BLaER1 (cell line): ENCODE results near the gene SFMBT2.
"Not testable (repeated sequence)": the region's sequence is repeated elsewhere in the genome, so short reads cannot be mapped to it uniquely, and the experiment has no call there.

Source experiments
- H3K27ac ChIP-seq: shearing (Covaris generic); formaldehyde crosslinking; 2 replicates; pipeline ENCODE4 v1.8.1; 2022
- H3K27me3 ChIP-seq: shearing (Covaris generic); formaldehyde crosslinking; 2 replicates; pipeline ENCODE4 v1.8.1; 2022
- H3K36me3 ChIP-seq: shearing (Covaris generic); formaldehyde crosslinking; 2 replicates; pipeline ENCODE4 v1.8.1; 2022
- H3K4me1 ChIP-seq: shearing (Covaris generic); formaldehyde crosslinking; 2 replicates; pipeline ENCODE4 v1.8.1; 2022
- H3K4me2 ChIP-seq: shearing (Covaris generic); formaldehyde crosslinking; 2 replicates; pipeline ENCODE4 v1.8.1; 2022
- H3K4me3 ChIP-seq: shearing (Covaris generic); formaldehyde crosslinking; 2 replicates; pipeline ENCODE4 v1.8.1; 2022
- H3K9ac ChIP-seq: shearing (Covaris generic); formaldehyde crosslinking; 2 replicates; pipeline ENCODE4 v1.8.1; 2022
- H3K9me3 ChIP-seq: shearing (Covaris generic); formaldehyde crosslinking; 2 replicates; pipeline ENCODE4 v1.8.1; 2022
- H4K20me1 ChIP-seq: shearing (Covaris generic); formaldehyde crosslinking; 2 replicates; pipeline ENCODE4 v1.8.1; 2022
- Cebpa-rat ChIP-seq: shearing (Covaris generic); IDR thresholded peaks from 2 replicates; pipeline ENCODE4 v1.8.1; 2022

SFMBT2 gene

DNA sequence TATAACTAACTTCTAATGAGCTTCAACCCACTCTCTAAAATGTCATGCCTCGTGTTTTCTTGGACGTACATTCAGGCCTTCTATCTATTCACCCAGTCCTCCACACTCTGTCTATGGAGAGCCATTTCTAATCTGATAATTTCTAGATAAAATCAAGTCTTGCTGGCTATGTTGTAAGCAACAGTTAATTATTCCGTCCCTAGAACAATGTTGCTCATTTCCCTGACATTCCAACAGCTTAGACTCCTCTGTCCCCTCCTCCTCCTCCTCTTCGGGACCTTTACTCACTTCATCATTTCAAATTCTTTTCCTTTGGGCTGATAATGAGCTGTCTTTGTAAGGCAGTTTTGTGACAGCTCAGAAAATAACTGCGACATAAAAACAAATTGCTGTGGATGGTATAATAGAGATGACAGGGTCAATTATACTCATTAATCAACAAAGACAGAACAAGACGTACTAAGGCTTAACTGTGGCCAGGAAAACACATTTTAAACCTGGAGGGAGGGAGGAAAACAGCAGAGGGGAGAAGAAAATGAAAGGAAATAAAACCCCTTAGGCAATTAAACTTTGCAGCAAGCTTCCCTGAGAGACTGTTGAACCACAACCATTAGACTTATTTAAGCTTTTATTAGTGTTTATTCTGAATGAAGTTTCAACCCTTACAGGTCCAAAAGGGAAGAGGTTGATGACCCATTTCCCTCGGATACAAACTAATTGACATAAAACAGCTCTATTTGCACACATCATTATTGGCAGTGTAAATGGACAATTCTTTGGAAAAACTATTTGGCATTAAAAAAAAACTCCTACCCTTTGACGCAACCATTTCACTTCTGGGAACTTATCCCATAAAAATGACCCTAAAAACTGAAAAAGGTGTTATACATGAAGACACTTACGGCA lies 179.1 kb downstream of the SFMBT2 start:
- Histone ChIP-seq H3K9me3 (peaks cover 5% of the 10 kb centered on the region; the same call in 1 of the 2 replicates), H3K9ac (no peak overlapping the region), H3K4me1 (no peaks in the 10 kb centered on the region), H4K20me1 (0 out of 2 replicates have a peak, but pooled peaks cover 7% of the 10 kb centered on the region), H3K27me3 (no peaks in the 10 kb centered on the region), H3K36me3 (peaks cover 92% of the 10 kb centered on the region), H3K4me3 (no peak overlapping the region), H3K4me2 (no peak overlapping the region), H3K27ac (no peak overlapping the region)
- TF ChIP-seq Cebpa-rat: no peak

DNA sequence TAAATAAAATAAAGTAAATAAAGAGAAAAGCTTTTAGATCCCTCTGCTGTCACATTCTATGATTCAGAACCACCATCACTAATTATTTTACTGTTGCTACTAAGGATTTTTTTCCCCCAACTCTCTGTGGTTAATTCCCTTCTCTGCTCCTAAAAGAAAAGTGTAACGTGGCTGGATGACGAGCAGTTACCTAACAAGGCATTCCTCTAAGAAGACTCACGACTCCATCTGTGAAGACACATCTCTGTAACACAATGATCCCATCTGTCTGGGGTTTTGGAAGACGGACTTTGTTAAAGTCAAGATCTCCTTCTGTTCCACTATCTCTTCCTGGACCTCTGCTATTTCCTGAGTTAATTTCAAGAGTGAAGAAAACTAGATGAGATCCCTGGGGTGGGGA lies 179.9 kb downstream of the SFMBT2 start:
- no peak overlapping the region for H3K27ac ChIP-seq
- H3K4me1 ChIP-seq: no peaks in the 10 kb centered on the region
- 0 out of 2 replicates have a peak, but pooled peaks cover 7% of the 10 kb centered on the region for H4K20me1 ChIP-seq
- H3K36me3 ChIP-seq: peaks cover 93% of the 10 kb centered on the region
- H3K4me3 ChIP-seq: no peak overlapping the region
- no peak for TF ChIP-seq Cebpa-rat
- H3K9ac ChIP-seq: no peak overlapping the region
- no peak overlapping the region for H3K4me2 ChIP-seq
- H3K27me3 ChIP-seq: no peaks in the 10 kb centered on the region
- peaks cover 13% of the 10 kb centered on the region for H3K9me3 ChIP-seq

DNA sequence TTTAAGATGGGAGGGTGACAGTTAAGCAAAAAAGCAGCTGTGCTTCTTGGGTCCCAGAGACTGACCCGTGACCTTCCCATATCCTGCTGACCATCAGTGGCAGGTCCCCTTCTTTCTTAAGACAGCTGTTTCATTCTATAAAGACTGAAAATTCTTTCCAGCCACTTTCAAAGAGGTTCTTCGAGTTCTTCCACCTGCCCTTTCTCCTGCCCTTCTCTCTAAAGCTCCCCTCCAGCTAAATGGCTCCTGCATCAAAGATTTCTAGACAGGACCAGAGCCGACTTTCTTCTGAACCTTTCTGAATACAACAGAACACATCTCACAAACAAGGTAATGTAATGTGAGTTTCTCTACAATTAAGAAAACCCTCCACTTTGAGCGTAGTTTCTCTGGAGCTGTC lies 180.8 kb downstream of the SFMBT2 start:
- peaks cover 22% of the 10 kb centered on the region for H3K9me3 ChIP-seq
- H3K27ac ChIP-seq: no peak overlapping the region
- H4K20me1 ChIP-seq: 0 out of 2 replicates have a peak, but pooled peaks cover 7% of the 10 kb centered on the region
- H3K4me1 ChIP-seq: no peaks in the 10 kb centered on the region
- TF ChIP-seq Cebpa-rat: no peak
- no peak overlapping the region for H3K4me2 ChIP-seq
- no peak overlapping the region for H3K9ac ChIP-seq
- H3K27me3 ChIP-seq: no peaks in the 10 kb centered on the region
- H3K4me3 ChIP-seq: no peak overlapping the region
- peaks cover 98% of the 10 kb centered on the region for H3K36me3 ChIP-seq

DNA sequence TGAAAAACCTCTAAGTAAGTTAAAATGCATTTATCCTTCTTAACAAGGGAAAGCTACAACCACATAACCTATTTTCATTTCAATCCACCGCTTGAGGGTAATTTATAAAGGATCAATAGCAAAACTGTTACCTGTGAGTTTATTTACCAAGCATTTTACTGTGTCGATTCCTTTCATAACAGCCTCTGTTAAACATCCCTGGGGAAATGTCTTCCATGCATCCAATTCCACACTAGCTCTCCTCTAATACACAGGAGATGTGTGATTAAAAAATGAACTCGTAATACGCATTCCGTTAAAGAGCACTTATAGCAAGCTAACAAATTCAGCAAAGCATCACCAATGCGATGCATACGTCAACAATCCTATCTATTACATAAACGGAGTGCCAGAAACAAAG lies 185.7 kb downstream of the SFMBT2 start:
- Histone ChIP-seq H3K36me3 (peaks cover 97% of the 10 kb centered on the region), H3K9ac (no peak overlapping the region), H3K4me3 (no peak overlapping the region), H3K4me1 (no peaks in the 10 kb centered on the region), H3K9me3 (peaks cover 44% of the 10 kb centered on the region), H3K27ac (no peak overlapping the region), H3K4me2 (no peak overlapping the region), H4K20me1 (no peaks in the 10 kb centered on the region), H3K27me3 (no peaks in the 10 kb centered on the region)
- TF ChIP-seq Cebpa-rat: no peak

DNA sequence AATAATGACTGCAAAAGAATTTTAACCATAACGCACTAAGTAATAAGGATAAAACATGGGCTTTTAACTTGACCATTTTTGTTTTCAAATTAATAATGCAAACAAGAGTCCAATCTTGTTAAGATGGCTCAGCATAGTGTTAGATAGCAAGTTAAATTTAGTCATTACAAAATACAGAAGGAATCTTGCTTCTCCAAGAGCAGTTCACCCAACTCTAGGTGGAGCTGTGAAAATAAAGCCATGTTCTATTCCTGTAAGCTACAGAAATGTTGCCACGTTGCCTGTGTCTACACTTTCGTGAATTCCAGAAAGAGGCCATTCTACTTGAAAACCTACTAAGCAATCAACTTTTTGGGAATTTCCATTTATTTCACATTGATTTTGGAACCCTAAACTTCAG lies 191.9 kb downstream of the SFMBT2 start:
- H3K4me3 ChIP-seq: no peak overlapping the region
- H3K9me3 ChIP-seq: peaks cover 11% of the 10 kb centered on the region
- TF ChIP-seq Cebpa-rat: no peak
- no peaks in the 10 kb centered on the region for H3K4me1 ChIP-seq
- H3K27ac ChIP-seq: no peak overlapping the region
- H3K27me3 ChIP-seq: no peaks in the 10 kb centered on the region
- H3K9ac ChIP-seq: no peak overlapping the region
- no peaks in the 10 kb centered on the region for H4K20me1 ChIP-seq
- peaks cover 91% of the 10 kb centered on the region for H3K36me3 ChIP-seq
- no peak overlapping the region for H3K4me2 ChIP-seq

DNA sequence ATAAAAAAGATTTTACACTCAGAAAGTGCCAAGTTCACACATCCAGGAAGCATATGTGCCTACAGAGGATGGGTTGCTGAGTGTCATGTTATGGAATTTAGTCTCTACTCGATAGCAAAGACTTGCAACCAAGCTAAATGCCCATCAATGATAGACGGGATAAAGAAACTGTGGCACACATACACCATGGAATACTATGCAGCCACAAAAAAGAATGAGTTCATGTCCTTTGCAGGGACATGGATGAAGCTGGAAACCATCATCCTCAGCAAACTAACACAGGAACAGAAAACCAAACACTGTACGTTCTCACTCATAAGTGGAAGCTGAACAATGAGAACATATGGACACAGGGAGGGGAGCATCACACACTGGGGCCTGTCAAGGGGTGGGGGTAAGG lies 198.1 kb downstream of the SFMBT2 start:
- H3K9ac ChIP-seq, H3K9me3 ChIP-seq, H3K4me1 ChIP-seq, H3K27me3 ChIP-seq, H3K27ac ChIP-seq, H4K20me1 ChIP-seq, H3K4me3 ChIP-seq, H3K4me2 ChIP-seq: not testable (repeated sequence)
- H3K36me3 ChIP-seq: peaks cover 98% of the 10 kb centered on the region

DNA sequence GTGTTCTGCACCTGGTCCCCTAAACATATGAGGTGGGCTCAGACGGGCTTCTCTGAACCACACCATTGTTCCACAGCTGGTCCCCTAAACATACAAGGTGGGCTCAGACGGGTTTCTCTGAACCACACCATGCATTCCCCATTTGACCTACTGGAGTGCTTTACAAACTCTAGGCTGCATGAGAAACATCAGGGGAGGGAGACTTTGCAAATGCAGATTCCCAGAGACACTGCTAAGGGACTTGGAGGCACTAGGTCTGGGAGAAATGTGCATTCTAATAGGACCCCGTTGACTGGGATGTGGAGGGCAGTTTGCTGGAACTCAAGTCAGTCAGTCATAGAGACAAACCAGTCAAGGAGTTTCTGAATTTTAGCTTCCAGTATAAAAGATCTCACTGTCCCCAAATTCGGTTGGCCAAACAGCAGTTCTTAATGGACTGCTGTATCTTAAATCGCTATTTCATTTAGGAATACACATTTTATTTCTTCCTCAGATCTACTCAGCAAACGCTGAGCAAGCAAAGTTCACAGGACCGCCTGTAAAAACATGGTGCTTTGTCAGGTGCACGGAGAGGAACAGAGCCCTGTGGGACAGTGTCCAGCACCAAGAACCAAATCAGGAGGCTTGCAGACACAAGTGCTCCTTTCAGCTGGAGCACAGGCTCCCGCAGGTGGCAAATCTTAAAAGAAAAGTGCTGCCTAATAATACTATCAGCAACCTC lies 198.8 kb downstream of the SFMBT2 start:
- H3K4me1 ChIP-seq: 0 out of 2 replicates have a peak, but pooled peaks cover 5% of the 10 kb centered on the region

DNA sequence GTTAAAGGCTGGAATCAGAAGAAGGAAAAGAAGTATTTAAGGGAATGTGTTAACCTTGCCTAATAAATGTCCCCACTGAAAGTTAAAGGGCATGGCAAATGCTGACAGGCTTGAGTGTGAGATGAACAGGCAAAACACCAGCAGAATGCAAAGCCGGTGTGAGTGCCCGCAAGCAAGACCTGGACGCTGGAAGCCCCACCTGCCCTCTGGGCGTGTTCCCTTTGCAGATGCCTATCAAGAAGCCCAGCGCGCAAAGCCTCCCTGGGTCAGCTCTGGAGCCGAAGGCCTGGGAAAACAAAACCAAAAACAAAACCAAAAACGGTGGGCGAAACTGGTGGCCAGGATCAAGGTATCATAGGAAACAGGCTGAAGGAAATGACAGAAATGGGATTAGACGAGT lies 200.3 kb downstream of the SFMBT2 start:
- no peaks in the 10 kb centered on the region for H3K9me3 ChIP-seq
- no peak overlapping the region for H3K27ac ChIP-seq
- 0 out of 2 replicates have a peak, but pooled peaks cover 5% of the 10 kb centered on the region for H3K4me1 ChIP-seq
- TF ChIP-seq Cebpa-rat: no peak
- H3K4me3 ChIP-seq: no peak overlapping the region
- no peaks in the 10 kb centered on the region; the same call in 1 of the 2 replicates for H4K20me1 ChIP-seq
- H3K27me3 ChIP-seq: no peaks in the 10 kb centered on the region
- no peak overlapping the region for H3K4me2 ChIP-seq
- peaks cover 97% of the 10 kb centered on the region for H3K36me3 ChIP-seq
- no peak overlapping the region for H3K9ac ChIP-seq

More for the DNA sequence above, 198.8 kb downstream of the SFMBT2 start:
- H3K4me3 ChIP-seq: no peak overlapping the region
- no peak overlapping the region for H3K4me2 ChIP-seq
- no peaks in the 10 kb centered on the region for H3K27me3 ChIP-seq
- peaks cover 97% of the 10 kb centered on the region for H3K36me3 ChIP-seq
- H3K9ac ChIP-seq: no peak overlapping the region
- H3K27ac ChIP-seq: no peak overlapping the region
- TF ChIP-seq Cebpa-rat: no peak
- no peaks in the 10 kb centered on the region for H3K9me3 ChIP-seq
- no peaks in the 10 kb centered on the region; the same call in 1 of the 2 replicates for H4K20me1 ChIP-seq

DNA sequence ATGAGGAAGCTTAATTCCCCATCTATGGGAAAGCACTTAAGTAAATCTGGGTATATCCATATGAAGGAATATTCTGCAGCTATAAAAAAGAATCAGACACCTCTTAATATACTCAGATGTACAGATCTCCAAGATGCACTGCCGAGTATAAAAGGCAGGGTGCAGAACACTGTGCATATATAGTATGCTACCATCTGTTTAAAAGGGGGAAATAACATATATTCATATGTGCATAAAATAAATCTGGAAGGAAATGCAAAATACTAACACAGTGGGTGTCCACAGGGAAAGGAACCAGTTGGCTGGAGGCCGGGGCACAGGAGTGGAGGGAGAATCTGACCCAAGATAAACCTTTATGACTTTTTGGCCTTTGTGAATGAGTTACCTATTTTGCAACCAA lies 201.4 kb downstream of the SFMBT2 start:
- 0 out of 2 replicates have a peak, but pooled peaks cover 5% of the 10 kb centered on the region for H3K4me1 ChIP-seq
- TF ChIP-seq Cebpa-rat: no peak
- H3K36me3 ChIP-seq: peaks cover 97% of the 10 kb centered on the region
- no peak overlapping the region for H3K27ac ChIP-seq
- H3K4me3 ChIP-seq: no peak overlapping the region
- H3K9ac ChIP-seq: no peak overlapping the region
- H4K20me1 ChIP-seq: no peaks in the 10 kb centered on the region; the same call in 1 of the 2 replicates
- no peaks in the 10 kb centered on the region for H3K27me3 ChIP-seq
- no peaks in the 10 kb centered on the region for H3K9me3 ChIP-seq
- H3K4me2 ChIP-seq: no peak overlapping the region
